Activated CD8-positive, alpha-beta T cell treated with anti-CD3 and anti-CD28 coated beads for 36 hours (primary cell): ENCODE data around the gene ARHGAP18. TPM values are rescaled to one million over a fixed set of nuclear protein-coding genes. Genes with fewer than 3 reads are reported as not detected.

Source experiments
- ATAC-seq: fragments of 200-7000 bp; cut with Tn5 transposase; one replicate; pipeline ENCODE4 v1.10.0; 2021; ENCODE audit warnings: mild to moderate bottlenecking, moderate library complexity
- CTCF ChIA-PET: fragments of 350-600 bp; sonication (Branson Sonifier 250); formaldehyde crosslinking; loops from one replicate; lab custom pipeline; 2021; ENCODE audit warnings: antibody characterized with exemption; lab: Charles Lee
- POLR2A ChIA-PET: fragments of 350-600 bp; sonication (Branson Sonifier 250); formaldehyde crosslinking; loops from one replicate; lab custom pipeline; 2021; ENCODE audit warnings: antibody characterized with exemption; lab: Charles Lee
- DNase-seq: peaks from one replicate; pipeline ENCODE4 v3.0.0-alpha.2; 2020
- H3K27ac Mint-ChIP-seq: one replicate; pipeline ENCODE4 v1.8.0; 2021; ENCODE audit warnings: mild to moderate bottlenecking, mixed read lengths
- H3K27me3 Mint-ChIP-seq: one replicate; pipeline ENCODE4 v1.8.0; 2021; ENCODE audit warnings: mixed read lengths
- H3K36me3 Mint-ChIP-seq: one replicate; pipeline ENCODE4 v1.8.0; 2021; ENCODE audit warnings: low read depth, mixed read lengths
- H3K4me1 Mint-ChIP-seq: one replicate; pipeline ENCODE4 v1.8.0; 2021; ENCODE audit warnings: low read depth, mixed read lengths
- H3K4me3 Mint-ChIP-seq: one replicate; pipeline ENCODE4 v1.8.0; 2021; ENCODE audit warnings: mild to moderate bottlenecking, moderate library complexity, mixed read lengths
- H3K9me3 Mint-ChIP-seq: one replicate; pipeline ENCODE4 v1.8.0; 2021; ENCODE audit warnings: mixed read lengths
- intact Hi-C: fragments of 100-400 bp; cut with micrococcal nuclease; formaldehyde crosslinking; loops from one replicate; pipeline ENCODE4 v1.10.0; 2022
- total RNA-seq, 2 experiments: library from RNA; stranded (reverse); gene quantifications; one replicate each; pipeline ENCODE4 v1.2.3, GENCODE V29; 2021
- TF ChIP-seq, protein P1 (sequence below): fragments of 200-600 bp; IDR thresholded peaks from one replicate; pipeline ENCODE4 v1.8.0; 2022; ENCODE audit warnings: antibody characterized with exemption, mild to moderate bottlenecking

ARHGAP18 gene
- total RNA-seq, 2 experiments from 2014 or later: 8.2 to 9.6 TPM

DNA sequence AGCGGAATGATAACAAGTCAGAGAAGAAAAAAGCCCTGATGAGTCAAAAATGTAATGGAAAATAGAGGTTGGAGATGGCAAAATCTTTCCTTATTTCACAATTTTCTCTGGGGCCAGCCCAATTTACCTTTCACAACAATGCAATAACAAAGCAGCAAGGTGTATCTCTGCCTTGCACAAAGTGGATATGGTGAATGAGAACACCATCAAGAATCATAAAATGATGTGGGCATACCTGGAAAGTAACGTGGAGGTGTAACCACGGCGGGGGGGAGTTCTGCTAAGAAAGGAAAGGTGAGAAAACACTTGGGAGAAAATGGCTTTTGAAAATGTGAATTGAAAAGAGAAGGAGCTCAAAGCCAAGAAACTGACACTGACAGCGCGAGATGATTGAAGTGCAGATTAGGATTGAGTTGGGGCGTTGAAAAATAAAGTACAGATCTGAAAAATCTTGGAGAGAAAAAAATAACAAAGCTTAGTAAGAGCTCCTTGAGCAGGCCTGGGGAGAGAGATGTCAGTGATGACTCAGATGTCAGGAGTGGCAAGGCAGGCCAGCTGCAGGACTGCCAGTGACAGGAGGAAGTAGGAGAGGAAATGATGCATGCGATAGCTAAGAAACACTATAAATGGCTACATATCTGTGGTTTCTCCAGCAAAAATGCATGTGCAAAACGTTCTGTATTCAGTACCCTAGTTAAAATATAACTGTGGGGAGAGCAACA, 26.2 kb downstream of the ARHGAP18 start:
- Mint-ChIP-seq H3K27ac (peak overlapping the region; percentile 91), H3K36me3 (no peaks in the 10 kb centered on the region), H3K27me3 (no peaks in the 10 kb centered on the region), H3K4me1 (peaks cover 50% of the 10 kb centered on the region), H3K9me3 (no peaks in the 10 kb centered on the region), H3K4me3 (peak overlapping the region; percentile 45)
- POLR2A ChIA-PET: interaction anchor here (0.8 to 1.1 kb wide), 3 partner anchors 11 to 65 kb away, joined by 3 to 4 read pairs (median 3); partner anchors contain the start of gene ARHGAP18
- TF ChIP-seq, protein P1, sequence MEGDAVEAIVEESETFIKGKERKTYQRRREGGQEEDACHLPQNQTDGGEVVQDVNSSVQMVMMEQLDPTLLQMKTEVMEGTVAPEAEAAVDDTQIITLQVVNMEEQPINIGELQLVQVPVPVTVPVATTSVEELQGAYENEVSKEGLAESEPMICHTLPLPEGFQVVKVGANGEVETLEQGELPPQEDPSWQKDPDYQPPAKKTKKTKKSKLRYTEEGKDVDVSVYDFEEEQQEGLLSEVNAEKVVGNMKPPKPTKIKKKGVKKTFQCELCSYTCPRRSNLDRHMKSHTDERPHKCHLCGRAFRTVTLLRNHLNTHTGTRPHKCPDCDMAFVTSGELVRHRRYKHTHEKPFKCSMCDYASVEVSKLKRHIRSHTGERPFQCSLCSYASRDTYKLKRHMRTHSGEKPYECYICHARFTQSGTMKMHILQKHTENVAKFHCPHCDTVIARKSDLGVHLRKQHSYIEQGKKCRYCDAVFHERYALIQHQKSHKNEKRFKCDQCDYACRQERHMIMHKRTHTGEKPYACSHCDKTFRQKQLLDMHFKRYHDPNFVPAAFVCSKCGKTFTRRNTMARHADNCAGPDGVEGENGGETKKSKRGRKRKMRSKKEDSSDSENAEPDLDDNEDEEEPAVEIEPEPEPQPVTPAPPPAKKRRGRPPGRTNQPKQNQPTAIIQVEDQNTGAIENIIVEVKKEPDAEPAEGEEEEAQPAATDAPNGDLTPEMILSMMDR: no peak
- DNase-seq: peak; percentile 80
- peak; percentile 93 for ATAC-seq
- intact Hi-C loops: loop anchor here (1.0 kb wide), 1 partner anchor 65 kb away; no protein-coding TSS in a partner anchor
- CTCF ChIA-PET: interaction anchor here (0.9 to 4.2 kb wide), 9 partner anchors 9 to 338 kb away, joined by 3 to 34 read pairs (median 4); no protein-coding TSS in a partner anchor

DNA sequence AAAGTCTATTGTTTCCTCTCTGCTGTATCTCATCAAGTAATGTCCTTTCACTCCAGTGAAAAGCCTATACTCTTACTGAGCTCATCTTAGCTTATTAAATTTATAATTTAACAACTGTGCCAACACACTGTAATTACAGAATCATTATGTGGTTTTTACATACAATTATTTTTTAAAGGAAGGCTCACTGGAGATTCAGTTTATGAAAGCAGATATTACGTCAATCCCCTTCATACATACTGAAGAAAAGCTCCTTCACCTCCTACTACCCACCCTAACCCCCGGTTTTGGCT, 28.1 kb downstream of the ARHGAP18 start:
- no peak for ATAC-seq
- Mint-ChIP-seq H3K4me1 (peaks cover 44% of the 10 kb centered on the region), H3K27me3 (no peaks in the 10 kb centered on the region), H3K27ac (no peak overlapping the region), H3K9me3 (no peaks in the 10 kb centered on the region), H3K36me3 (no peaks in the 10 kb centered on the region), H3K4me3 (no peak overlapping the region)
- ChIA-PET POLR2A (interaction anchor here (1.1 kb wide), 1 partner anchor 18 kb away, joined by 3 read pairs; no protein-coding TSS in a partner anchor), CTCF (interaction anchor here (1.2 to 4.2 kb wide), 2 partner anchors 9 to 48 kb away, joined by 4 to 34 read pairs; no protein-coding TSS in a partner anchor)
- TF ChIP-seq, protein P1: no peak
- intact Hi-C loops: no loop called here
- no peak for DNase-seq

DNA sequence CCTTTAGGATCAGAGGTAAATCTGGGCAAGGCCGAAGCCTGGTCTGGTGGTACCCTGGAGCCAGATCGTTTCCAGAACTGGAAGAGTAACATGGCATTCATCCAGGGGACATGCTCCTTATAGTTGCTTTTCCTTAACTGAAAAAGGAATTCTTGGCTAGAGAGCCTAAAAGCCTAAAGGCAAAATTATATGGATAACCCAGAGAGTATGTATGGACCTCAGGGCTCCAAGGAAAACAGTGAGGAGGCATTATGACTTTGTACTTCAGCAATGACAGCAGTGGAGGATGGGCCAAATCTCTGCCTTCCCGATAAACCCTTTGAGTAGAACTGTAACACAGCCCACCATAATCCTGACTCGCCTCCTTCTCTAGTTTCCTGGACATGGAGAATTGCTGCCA, 29.3 kb downstream of the ARHGAP18 start:
- DNase-seq (no peak), ATAC-seq (no peak)
- Mint-ChIP-seq H3K27ac (no peak overlapping the region), H3K27me3 (no peaks in the 10 kb centered on the region), H3K36me3 (no peaks in the 10 kb centered on the region), H3K4me1 (peaks cover 36% of the 10 kb centered on the region), H3K9me3 (no peaks in the 10 kb centered on the region), H3K4me3 (no peak overlapping the region)
- intact Hi-C loops: no loop called here
- POLR2A ChIA-PET: no interaction called here
- CTCF ChIA-PET: no interaction called here
- TF ChIP-seq, protein P1: no peak

DNA sequence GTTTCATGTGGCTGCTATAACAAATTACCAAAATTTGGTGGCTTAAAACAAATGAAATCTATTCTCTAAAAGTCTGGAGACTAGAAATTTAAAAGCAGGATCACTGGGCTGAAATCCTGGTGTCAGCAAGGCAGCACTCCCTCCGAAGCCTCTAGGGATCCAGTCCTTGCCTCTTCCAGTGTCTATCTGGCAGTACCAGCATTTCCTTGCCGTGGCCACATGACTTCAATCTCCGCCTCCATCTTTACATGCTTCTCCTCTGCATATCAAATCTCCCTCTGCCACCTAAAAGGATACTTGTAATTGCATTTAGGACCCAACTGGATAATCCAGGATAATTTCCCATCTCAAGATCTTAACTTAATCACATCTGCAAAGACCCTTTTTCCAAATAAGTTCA, 30.2 kb downstream of the ARHGAP18 start:
- no peak overlapping the region for H3K27ac Mint-ChIP-seq
- peaks cover 34% of the 10 kb centered on the region for H3K4me1 Mint-ChIP-seq
- intact Hi-C loops: no loop called here
- no peaks in the 10 kb centered on the region for H3K36me3 Mint-ChIP-seq
- no peak overlapping the region for H3K4me3 Mint-ChIP-seq
- H3K27me3 Mint-ChIP-seq: no peaks in the 10 kb centered on the region
- ChIA-PET CTCF (no interaction called here), POLR2A (no interaction called here)
- ATAC-seq: no peak
- no peaks in the 10 kb centered on the region for H3K9me3 Mint-ChIP-seq
- TF ChIP-seq, protein P1: no peak
- no peak for DNase-seq

DNA sequence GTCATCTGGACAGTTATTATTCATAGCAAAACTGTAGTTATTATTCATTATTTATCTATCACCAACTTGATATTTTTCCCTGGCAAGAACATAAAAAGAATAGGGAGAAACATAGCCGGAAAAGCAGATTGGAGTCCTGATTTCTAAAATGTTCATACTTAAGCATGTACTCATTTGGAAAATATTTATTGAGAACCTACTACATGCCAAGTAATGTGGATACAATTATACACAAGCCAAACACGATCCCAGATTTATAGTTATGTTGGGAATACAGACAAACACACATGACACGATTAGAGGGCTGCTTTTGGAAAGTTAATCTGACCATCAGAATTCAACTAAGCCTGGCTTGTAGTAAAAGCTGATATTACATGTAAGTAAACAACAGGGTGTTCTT, 30.7 kb downstream of the ARHGAP18 start:
- Mint-ChIP-seq H3K4me1 (peaks cover 33% of the 10 kb centered on the region), H3K9me3 (no peaks in the 10 kb centered on the region), H3K27ac (no peak overlapping the region), H3K36me3 (no peaks in the 10 kb centered on the region), H3K4me3 (no peak overlapping the region), H3K27me3 (no peaks in the 10 kb centered on the region)
- TF ChIP-seq, protein P1: no peak
- ChIA-PET CTCF (no interaction called here), POLR2A (no interaction called here)
- no peak for ATAC-seq
- no peak for DNase-seq
- intact Hi-C loops: no loop called here
